ENCODE results near the gene KLHL29. TPM values are rescaled to one million over a fixed set of nuclear protein-coding genes. Genes with fewer than 3 reads are reported as not detected.

Gene KLHL29
- total and polyA plus RNA-seq, 2 experiments from 2014 or later = 1.5 to 6.5 TPM

DNA sequence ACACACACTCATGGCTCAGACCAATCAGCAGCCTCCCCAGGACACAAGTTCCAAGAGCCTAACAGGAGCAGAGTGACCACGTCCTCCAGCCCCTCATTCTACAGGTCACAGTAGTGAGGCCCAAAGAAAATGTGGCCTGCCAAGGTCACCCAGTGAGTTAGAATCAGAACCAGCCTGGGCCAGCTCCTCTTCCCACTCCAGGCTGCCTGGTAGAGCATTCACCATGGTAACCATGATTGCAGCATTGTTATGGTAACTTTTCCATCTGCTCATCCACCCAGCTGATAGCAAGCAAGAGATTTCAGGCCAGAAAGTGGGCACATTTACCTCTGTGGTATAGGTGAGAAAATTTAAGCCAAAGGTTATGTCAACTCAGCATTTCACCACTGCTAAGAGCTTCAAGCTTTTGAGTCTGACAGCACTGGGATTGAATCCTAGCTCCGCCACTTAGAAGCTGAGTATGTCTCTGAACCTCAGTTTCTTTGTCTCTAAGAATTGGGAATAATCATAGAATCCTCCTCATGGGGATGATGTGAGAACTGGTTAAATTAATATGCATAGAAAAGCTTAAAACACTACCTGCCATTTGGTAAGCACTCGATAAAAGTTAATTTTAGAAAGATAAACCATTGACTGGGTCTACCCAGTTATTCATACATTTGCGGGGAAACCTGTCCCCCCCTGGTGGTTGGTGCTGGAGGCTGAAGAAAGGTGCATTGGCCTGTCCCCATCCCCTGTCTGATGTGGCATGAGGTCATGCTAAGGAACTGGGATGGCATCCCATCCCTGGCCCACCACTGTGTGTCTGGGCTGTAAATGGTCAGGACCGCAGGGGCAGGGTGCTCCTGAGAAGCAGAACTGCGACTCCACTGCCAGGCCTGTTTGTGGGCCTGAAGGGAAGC, 181.5 kb downstream of the KLHL29 start:
- H3K27ac Mint-ChIP-seq = peak overlapping the region; percentile 69; the same call in 1 of the 2 replicates
- Histone ChIP-seq H3K4me2 (peak overlapping the region; percentile 4; the same call in 1 of the 2 replicates), H3K4me1 (ENCODE audit: insufficient read depth) (peaks cover 7% of the 10 kb centered on the region; the same call in 1 of the 2 replicates), H2AFZ (no peak overlapping the region), H3K4me3 (no peak overlapping the region), H4K20me1 (replicated peaks; ENCODE audit: insufficient read depth) (no peaks in the 10 kb centered on the region), H3K9me2 (ENCODE audit: insufficient read depth) (no peaks in the 10 kb centered on the region), H3F3A (replicated peaks; ENCODE audit: low read depth) (no peaks in the 10 kb centered on the region), H3K36me3 (ENCODE audit: insufficient read depth) (no peaks in the 10 kb centered on the region), H3K79me2 (replicated peaks; ENCODE audit: insufficient read depth) (no peaks in the 10 kb centered on the region), H3K27ac (ENCODE audit: low read depth) (no peak overlapping the region), H3K27me3 (ENCODE audit: insufficient read depth) (no peaks in the 10 kb centered on the region)
- ATAC-seq (peak; percentile 77), DNase-seq (ENCODE audit: low spot score) (peak; percentile 67)
- TF ChIP-seq CREB1 (CRISPR knock-in tag; IDR thresholded peaks at IDR 0.05; ENCODE audit: low read depth) (peak; percentile 36; the same call in 1 of the 2 replicates), EZH2phosphoT487 (IDR thresholded peaks at IDR 0.05; ENCODE audit: unreplicated experiment) (no peak)
- TF ChIP-seq, protein P1, sequence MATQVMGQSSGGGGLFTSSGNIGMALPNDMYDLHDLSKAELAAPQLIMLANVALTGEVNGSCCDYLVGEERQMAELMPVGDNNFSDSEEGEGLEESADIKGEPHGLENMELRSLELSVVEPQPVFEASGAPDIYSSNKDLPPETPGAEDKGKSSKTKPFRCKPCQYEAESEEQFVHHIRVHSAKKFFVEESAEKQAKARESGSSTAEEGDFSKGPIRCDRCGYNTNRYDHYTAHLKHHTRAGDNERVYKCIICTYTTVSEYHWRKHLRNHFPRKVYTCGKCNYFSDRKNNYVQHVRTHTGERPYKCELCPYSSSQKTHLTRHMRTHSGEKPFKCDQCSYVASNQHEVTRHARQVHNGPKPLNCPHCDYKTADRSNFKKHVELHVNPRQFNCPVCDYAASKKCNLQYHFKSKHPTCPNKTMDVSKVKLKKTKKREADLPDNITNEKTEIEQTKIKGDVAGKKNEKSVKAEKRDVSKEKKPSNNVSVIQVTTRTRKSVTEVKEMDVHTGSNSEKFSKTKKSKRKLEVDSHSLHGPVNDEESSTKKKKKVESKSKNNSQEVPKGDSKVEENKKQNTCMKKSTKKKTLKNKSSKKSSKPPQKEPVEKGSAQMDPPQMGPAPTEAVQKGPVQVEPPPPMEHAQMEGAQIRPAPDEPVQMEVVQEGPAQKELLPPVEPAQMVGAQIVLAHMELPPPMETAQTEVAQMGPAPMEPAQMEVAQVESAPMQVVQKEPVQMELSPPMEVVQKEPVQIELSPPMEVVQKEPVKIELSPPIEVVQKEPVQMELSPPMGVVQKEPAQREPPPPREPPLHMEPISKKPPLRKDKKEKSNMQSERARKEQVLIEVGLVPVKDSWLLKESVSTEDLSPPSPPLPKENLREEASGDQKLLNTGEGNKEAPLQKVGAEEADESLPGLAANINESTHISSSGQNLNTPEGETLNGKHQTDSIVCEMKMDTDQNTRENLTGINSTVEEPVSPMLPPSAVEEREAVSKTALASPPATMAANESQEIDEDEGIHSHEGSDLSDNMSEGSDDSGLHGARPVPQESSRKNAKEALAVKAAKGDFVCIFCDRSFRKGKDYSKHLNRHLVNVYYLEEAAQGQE (IDR thresholded peaks at IDR 0.05; ENCODE audit: unreplicated experiment) = no peak
- TF ChIP-seq, protein P2, sequence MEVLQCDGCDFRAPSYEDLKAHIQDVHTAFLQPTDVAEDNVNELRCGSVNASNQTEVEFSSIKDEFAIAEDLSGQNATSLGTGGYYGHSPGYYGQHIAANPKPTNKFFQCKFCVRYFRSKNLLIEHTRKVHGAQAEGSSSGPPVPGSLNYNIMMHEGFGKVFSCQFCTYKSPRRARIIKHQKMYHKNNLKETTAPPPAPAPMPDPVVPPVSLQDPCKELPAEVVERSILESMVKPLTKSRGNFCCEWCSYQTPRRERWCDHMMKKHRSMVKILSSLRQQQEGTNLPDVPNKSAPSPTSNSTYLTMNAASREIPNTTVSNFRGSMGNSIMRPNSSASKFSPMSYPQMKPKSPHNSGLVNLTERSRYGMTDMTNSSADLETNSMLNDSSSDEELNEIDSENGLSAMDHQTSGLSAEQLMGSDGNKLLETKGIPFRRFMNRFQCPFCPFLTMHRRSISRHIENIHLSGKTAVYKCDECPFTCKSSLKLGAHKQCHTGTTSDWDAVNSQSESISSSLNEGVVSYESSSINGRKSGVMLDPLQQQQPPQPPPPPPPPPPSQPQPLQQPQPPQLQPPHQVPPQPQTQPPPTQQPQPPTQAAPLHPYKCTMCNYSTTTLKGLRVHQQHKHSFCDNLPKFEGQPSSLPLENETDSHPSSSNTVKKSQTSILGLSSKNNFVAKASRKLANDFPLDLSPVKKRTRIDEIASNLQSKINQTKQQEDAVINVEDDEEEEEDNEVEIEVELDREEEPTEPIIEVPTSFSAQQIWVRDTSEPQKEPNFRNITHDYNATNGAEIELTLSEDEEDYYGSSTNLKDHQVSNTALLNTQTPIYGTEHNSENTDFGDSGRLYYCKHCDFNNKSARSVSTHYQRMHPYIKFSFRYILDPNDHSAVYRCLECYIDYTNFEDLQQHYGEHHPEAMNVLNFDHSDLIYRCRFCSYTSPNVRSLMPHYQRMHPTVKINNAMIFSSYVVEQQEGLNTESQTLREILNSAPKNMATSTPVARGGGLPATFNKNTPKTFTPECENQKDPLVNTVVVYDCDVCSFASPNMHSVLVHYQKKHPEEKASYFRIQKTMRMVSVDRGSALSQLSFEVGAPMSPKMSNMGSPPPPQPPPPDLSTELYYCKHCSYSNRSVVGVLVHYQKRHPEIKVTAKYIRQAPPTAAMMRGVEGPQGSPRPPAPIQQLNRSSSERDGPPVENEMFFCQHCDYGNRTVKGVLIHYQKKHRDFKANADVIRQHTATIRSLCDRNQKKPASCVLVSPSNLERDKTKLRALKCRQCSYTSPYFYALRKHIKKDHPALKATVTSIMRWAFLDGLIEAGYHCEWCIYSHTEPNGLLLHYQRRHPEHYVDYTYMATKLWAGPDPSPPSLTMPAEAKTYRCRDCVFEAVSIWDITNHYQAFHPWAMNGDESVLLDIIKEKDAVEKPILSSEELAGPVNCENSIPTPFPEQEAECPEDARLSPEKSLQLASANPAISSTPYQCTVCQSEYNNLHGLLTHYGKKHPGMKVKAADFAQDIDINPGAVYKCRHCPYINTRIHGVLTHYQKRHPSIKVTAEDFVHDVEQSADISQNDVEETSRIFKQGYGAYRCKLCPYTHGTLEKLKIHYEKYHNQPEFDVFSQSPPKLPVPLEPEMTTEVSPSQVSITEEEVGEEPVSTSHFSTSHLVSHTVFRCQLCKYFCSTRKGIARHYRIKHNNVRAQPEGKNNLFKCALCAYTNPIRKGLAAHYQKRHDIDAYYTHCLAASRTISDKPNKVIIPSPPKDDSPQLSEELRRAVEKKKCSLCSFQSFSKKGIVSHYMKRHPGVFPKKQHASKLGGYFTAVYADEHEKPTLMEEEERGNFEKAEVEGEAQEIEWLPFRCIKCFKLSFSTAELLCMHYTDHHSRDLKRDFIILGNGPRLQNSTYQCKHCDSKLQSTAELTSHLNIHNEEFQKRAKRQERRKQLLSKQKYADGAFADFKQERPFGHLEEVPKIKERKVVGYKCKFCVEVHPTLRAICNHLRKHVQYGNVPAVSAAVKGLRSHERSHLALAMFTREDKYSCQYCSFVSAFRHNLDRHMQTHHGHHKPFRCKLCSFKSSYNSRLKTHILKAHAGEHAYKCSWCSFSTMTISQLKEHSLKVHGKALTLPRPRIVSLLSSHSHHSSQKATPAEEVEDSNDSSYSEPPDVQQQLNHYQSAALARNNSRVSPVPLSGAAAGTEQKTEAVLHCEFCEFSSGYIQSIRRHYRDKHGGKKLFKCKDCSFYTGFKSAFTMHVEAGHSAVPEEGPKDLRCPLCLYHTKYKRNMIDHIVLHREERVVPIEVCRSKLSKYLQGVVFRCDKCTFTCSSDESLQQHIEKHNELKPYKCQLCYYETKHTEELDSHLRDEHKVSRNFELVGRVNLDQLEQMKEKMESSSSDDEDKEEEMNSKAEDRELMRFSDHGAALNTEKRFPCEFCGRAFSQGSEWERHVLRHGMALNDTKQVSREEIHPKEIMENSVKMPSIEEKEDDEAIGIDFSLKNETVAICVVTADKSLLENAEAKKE (CRISPR knock-in tag; IDR thresholded peaks at IDR 0.05) = no peak
- TF ChIP-seq, protein P3, sequence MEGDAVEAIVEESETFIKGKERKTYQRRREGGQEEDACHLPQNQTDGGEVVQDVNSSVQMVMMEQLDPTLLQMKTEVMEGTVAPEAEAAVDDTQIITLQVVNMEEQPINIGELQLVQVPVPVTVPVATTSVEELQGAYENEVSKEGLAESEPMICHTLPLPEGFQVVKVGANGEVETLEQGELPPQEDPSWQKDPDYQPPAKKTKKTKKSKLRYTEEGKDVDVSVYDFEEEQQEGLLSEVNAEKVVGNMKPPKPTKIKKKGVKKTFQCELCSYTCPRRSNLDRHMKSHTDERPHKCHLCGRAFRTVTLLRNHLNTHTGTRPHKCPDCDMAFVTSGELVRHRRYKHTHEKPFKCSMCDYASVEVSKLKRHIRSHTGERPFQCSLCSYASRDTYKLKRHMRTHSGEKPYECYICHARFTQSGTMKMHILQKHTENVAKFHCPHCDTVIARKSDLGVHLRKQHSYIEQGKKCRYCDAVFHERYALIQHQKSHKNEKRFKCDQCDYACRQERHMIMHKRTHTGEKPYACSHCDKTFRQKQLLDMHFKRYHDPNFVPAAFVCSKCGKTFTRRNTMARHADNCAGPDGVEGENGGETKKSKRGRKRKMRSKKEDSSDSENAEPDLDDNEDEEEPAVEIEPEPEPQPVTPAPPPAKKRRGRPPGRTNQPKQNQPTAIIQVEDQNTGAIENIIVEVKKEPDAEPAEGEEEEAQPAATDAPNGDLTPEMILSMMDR (conservative IDR thresholded peaks at IDR 0.05; ENCODE audit: low read depth in 2 of 2) = peak; percentile 77 to 85
- H3K9me3 Mint-ChIP-seq = no peaks in the 10 kb centered on the region
- H3K36me3 Mint-ChIP-seq (ENCODE audit: low read depth) = no peaks in the 10 kb centered on the region
- peaks cover 34% of the 10 kb centered on the region for H3K4me1 Mint-ChIP-seq
- no peak overlapping the region for H3K4me3 Mint-ChIP-seq
- H3K27me3 Mint-ChIP-seq (ENCODE audit: insufficient read depth, low read depth, poor library complexity) = peaks cover 4% of the 10 kb centered on the region
